Activated naive CD4-positive, alpha-beta T cell treated with anti-CD3 and anti-CD28 coated beads, Interleukin-2, amount 50 U/mL, for 72 hours (primary cell): ENCODE results near the gene C5orf63. TPM values are rescaled to one million over a fixed set of nuclear protein-coding genes. Genes with fewer than 3 reads are reported as not detected.
"Not testable (repeated sequence)": the region's sequence is repeated elsewhere in the genome, so short reads cannot be mapped to it uniquely, and the experiment has no call there.

Experiments used
- ATAC-seq, 2 donors: fragments of 150-1000 bp; cut with Tn5 transposase; 2 replicates each; pipeline ENCODE4 v1.10.0; 2021; ENCODE audit warnings: mild to moderate bottlenecking in 2 of 2, moderate library complexity in 2 of 2
- DNase-seq, 2 donors: peaks; one replicate each; pipeline ENCODE4 v3.0.0; 2021 to 2022; ENCODE audit warnings: low spot score in 2 of 2
- H3K27ac Mint-ChIP-seq, 2 donors: one replicate each; pipeline ENCODE4 v1.8.0; 2022; ENCODE audit warnings: mild to moderate bottlenecking in 2 of 2, mixed read lengths in 2 of 2
- H3K36me3 Mint-ChIP-seq, 2 donors: one replicate each; pipeline ENCODE4 v1.8.0; 2022; ENCODE audit warnings: mixed read lengths in 2 of 2
- H3K9me3 Mint-ChIP-seq, 2 donors: one replicate each; pipeline ENCODE4 v1.8.0; 2022; ENCODE audit warnings: mixed read lengths in 2 of 2
- total RNA-seq, 2 donors: library from RNA; stranded (reverse); gene quantifications; one replicate each; pipeline ENCODE4 v1.2.3, GENCODE V29; 2022

The C5orf63 gene
- total RNA-seq, 2 donors from 2014 or later = 9.7 to 11.7 TPM

GRCh38 chr5:127005282-127005681 is 68.0 kb downstream of the C5orf63 start:
- not testable (repeated sequence) for H3K9me3 Mint-ChIP-seq, H3K36me3 Mint-ChIP-seq, ATAC-seq, H3K27ac Mint-ChIP-seq, DNase-seq

- Mint-ChIP-seq H3K36me3 (peaks cover 4 to 5% of the 10 kb centered on the region in 2 donors), H3K9me3 (no peaks in the 10 kb centered on the region), H3K27ac (no peak overlapping the region)
- ATAC-seq (no peak), DNase-seq (no peak)
These were observed 68.6 kb downstream of the C5orf63 start for GRCh38 chr5:127004721-127005120.

GRCh38 chr5:127003798-127004495 is 69.4 kb downstream of the C5orf63 start:
- Mint-ChIP-seq H3K9me3 (no peaks in the 10 kb centered on the region), H3K27ac (no peak overlapping the region), H3K36me3 (peaks cover 0 to 5% of the 10 kb centered on the region in 2 donors)
- no peak for DNase-seq
- ATAC-seq = no peak

GRCh38 chr5:127002390-127002789 is 70.9 kb downstream of the C5orf63 start:
- H3K9me3 Mint-ChIP-seq = no peaks in the 10 kb centered on the region
- no peak for ATAC-seq
- H3K36me3 Mint-ChIP-seq = no peaks in the 10 kb centered on the region
- H3K27ac Mint-ChIP-seq = no peak overlapping the region
- no peak for DNase-seq

- Mint-ChIP-seq H3K27ac (no peak overlapping the region), H3K36me3 (no peaks in the 10 kb centered on the region)
- DNase-seq = no peak
These were observed 71.5 kb downstream of the C5orf63 start for GRCh38 chr5:127001621-127002296.

More at GRCh38 chr5:127001621-127002296, 71.5 kb downstream of the C5orf63 start:
- no peaks in the 10 kb centered on the region for H3K9me3 Mint-ChIP-seq
- no peak for ATAC-seq

Other genes starting within 250 kb of the C5orf63 start
- 10 to 100 TPM in 1 of 2 donors, 1 to 10 TPM in 1; 4.8 to 10.5 TPM for gene MARCHF3, start 42.9 kb downstream of the C5orf63 start, total RNA-seq
- gene MEGF10, start 217.3 kb upstream of the C5orf63 start, total RNA-seq = under 1 TPM in 1 of 2 donors, not detected in 1; 0.07 TPM